ENCODE results near the gene RNF112.

DNA sequence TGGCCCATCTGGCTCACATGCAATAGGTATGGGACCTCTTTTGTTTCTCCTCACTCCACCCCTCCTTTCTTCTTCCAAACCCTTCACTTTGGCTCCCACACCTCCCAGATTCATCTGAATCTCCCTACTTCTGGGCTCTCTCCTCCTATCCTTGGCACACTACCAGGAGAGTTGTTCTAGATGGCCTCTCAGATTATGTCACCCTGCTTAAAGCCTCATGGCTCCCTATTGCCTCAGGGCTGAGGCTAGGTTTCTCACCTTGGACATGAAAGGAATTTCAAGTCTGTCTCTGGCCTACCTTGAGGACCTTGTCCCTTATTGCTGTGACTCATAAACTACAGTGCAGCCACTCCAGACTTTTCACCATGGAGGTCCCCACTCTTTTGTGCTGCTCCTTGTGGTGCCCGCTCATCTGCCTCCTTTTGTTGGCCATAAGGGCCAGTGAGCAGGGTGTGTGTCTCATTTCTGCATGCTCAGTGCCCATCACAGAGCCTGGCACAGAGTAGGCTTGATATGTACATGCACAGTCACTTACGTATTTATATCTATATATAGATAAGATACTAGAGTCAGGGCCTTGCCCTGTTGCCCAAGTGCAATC, 23.0 kb upstream of the RNF112 start:
- TF ChIP-seq, protein P1, sequence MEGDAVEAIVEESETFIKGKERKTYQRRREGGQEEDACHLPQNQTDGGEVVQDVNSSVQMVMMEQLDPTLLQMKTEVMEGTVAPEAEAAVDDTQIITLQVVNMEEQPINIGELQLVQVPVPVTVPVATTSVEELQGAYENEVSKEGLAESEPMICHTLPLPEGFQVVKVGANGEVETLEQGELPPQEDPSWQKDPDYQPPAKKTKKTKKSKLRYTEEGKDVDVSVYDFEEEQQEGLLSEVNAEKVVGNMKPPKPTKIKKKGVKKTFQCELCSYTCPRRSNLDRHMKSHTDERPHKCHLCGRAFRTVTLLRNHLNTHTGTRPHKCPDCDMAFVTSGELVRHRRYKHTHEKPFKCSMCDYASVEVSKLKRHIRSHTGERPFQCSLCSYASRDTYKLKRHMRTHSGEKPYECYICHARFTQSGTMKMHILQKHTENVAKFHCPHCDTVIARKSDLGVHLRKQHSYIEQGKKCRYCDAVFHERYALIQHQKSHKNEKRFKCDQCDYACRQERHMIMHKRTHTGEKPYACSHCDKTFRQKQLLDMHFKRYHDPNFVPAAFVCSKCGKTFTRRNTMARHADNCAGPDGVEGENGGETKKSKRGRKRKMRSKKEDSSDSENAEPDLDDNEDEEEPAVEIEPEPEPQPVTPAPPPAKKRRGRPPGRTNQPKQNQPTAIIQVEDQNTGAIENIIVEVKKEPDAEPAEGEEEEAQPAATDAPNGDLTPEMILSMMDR (IDR thresholded peaks at IDR 0.05) = no peak
- no peak for TF ChIP-seq POLR2A (IDR thresholded peaks at IDR 0.05)

Data from right lobe of liver (tissue), 4 donors.